ENCODE data around the gene ATP1B3. TPM values are rescaled to one million over a fixed set of nuclear protein-coding genes. Genes with fewer than 3 reads are reported as not detected.

Gene ATP1B3
- total and polyA plus RNA-seq, 9 of the 15 experiments (the other 6 are each of a cell fraction or from before 2014, with no cell fraction given) = 48.3 to 202 (median 123) TPM

GRCh38 chr3:141901914-141902313 lies 25.5 kb downstream of the ATP1B3 start:
- peaks cover 63% of the 10 kb centered on the region for H3K79me2 ChIP-seq (ENCODE audit: control insufficient read depth, insufficient read depth, low read length)
- TF ChIP-seq TAL1 (IDR thresholded peaks at IDR 0.05) (no peak), LEF1 (IDR thresholded peaks at IDR 0.05) (no peak), CXXC5 (CRISPR knock-in tag; IDR thresholded peaks at IDR 0.05) (no peak), CTBP1 (IDR thresholded peaks at IDR 0.05; ENCODE audit: borderline replicate concordance) (no peak), JUNB (CRISPR knock-in tag; conservative IDR thresholded peaks at IDR 0.05) (no peak), GATAD2B (IDR thresholded peaks at IDR 0.05; ENCODE audit: borderline replicate concordance) (no peak), HMG20B (CRISPR knock-in tag; IDR thresholded peaks at IDR 0.05) (no peak), GTF2E2 (tag; IDR thresholded peaks at IDR 0.05) (no peak), MED1 (CRISPR knock-in tag; IDR thresholded peaks at IDR 0.05; ENCODE audit: borderline replicate concordance) (no peak), RUNX1 (IDR thresholded peaks at IDR 0.05; ENCODE audit: low read depth) (no peak), NEUROD1 (IDR thresholded peaks at IDR 0.05; ENCODE audit: borderline replicate concordance, low read depth, low read length, partially characterized antibody) (no peak), ZNF217 (CRISPR knock-in tag; IDR thresholded peaks at IDR 0.05) (no peak), PHF8 (IDR thresholded peaks at IDR 0.05; ENCODE audit: borderline replicate concordance, low read length) (no peak), ZNF253 (CRISPR knock-in tag; conservative IDR thresholded peaks at IDR 0.05) (no peak), ZNF785 (CRISPR knock-in tag; IDR thresholded peaks at IDR 0.05) (no peak), HOXB6 (CRISPR knock-in tag; IDR thresholded peaks at IDR 0.05; ENCODE audit: borderline replicate concordance) (no peak), FOXJ3 (CRISPR knock-in tag; IDR thresholded peaks at IDR 0.05) (no peak), ZNF668 (CRISPR knock-in tag; IDR thresholded peaks at IDR 0.05) (no peak)
- TF ChIP-seq, protein P1, sequence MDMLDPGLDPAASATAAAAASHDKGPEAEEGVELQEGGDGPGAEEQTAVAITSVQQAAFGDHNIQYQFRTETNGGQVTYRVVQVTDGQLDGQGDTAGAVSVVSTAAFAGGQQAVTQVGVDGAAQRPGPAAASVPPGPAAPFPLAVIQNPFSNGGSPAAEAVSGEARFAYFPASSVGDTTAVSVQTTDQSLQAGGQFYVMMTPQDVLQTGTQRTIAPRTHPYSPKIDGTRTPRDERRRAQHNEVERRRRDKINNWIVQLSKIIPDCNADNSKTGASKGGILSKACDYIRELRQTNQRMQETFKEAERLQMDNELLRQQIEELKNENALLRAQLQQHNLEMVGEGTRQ (CRISPR knock-in tag; IDR thresholded peaks at IDR 0.05) = no peak
- H4K20me1 ChIP-seq (replicated peaks; ENCODE audit: control insufficient read depth, insufficient read depth, low read length) = no peaks in the 10 kb centered on the region
- CTCF ChIA-PET (ENCODE audit: low intra/inter-chr PET ratio) = no interaction called here
- DNase-seq (ENCODE audit: extremely low read depth in 1 of 4, low spot score in 3 of 4) (no peak), ATAC-seq (no peak; the same call in 2 of the 3 replicates), FAIRE-seq (no peak)
- H3K27me3 ChIP-seq (ENCODE audit: control insufficient read depth in 2 of 2, insufficient read depth in 2 of 2, low read length in 2 of 2) = no peaks in the 10 kb centered on the region
- H3K9me3 ChIP-seq (replicated peaks; ENCODE audit: control insufficient read depth, insufficient read depth, low read depth, low read length) = no peaks in the 10 kb centered on the region
- H3K4me3 ChIP-seq = no peak overlapping the region
- intact Hi-C loops (cut with micrococcal nuclease) = no loop called here
- H3K27ac ChIP-seq (ENCODE audit: extremely low read depth, low read depth, low read length) = no peak overlapping the region
- no peaks in the 10 kb centered on the region for H3K9me1 ChIP-seq (ENCODE audit: control insufficient read depth, insufficient read depth, low read length)
- no peak overlapping the region for H2AFZ ChIP-seq (ENCODE audit: low read depth, low read length)
- POLR2A ChIA-PET = no interaction called here
- H3K4me2 ChIP-seq (ENCODE audit: insufficient read depth, low read length) = no peak overlapping the region
- no peaks in the 10 kb centered on the region; a peak in 1 of 5 replicates for H3K4me1 ChIP-seq (replicated peaks in 1 of 2; ENCODE audit: control insufficient read depth in 2 of 2, insufficient read depth in 2 of 2, low read length in 2 of 2)
- in situ Hi-C loops (cut with MboI) = loop anchor here (10.0 kb wide), 1 partner anchor 317 kb away; no protein-coding TSS in a partner anchor
- peaks cover 69% of the 10 kb centered on the region for H3K36me3 ChIP-seq (ENCODE audit: control insufficient read depth, insufficient read depth, low read length)
- BruUV-seq (replicated peaks) = no TSS peak
- H3K9ac ChIP-seq (ENCODE audit: insufficient read depth in 1 of 2, low read depth in 2 of 2, low read length in 2 of 2) = no peak overlapping the region
- 81% methylated on average over 2 of the region's 2 CpGs for WGBS (ENCODE audit: insufficient coverage, low coverage, missing lambda C conversion rate)
